Neuron (in vitro differentiated cells): ENCODE data around the gene RAB10.
"Not testable (repeated sequence)": the region's sequence is repeated elsewhere in the genome, so short reads cannot be mapped to it uniquely, and the experiment has no call there.

Experiments used
- H2AFZ ChIP-seq: one replicate; pipeline ENCODE4 v1.6.1; 2013; ENCODE audit warnings: low read depth, mild to moderate bottlenecking, inconsistent platforms, low read length, moderate library complexity
- H3K27me3 ChIP-seq: one replicate; pipeline ENCODE4 v1.6.1; 2013; ENCODE audit warnings: low read length; ENCODE audit not compliant: insufficient read depth
- H3K36me3 ChIP-seq: one replicate; pipeline ENCODE4 v1.6.1; 2013; ENCODE audit warnings: low read length; ENCODE audit not compliant: insufficient read depth
- H3K4me1 ChIP-seq: one replicate; pipeline ENCODE4 v1.6.1; 2013; ENCODE audit warnings: low read length; ENCODE audit not compliant: insufficient read depth
- H3K4me3 ChIP-seq: 2 replicates; pipeline ENCODE4 v1.5.1; 2013; ENCODE audit warnings: mild to moderate bottlenecking, low read length, moderate library complexity
- H3K9me3 ChIP-seq: one replicate; pipeline ENCODE4 v1.6.1; 2013; ENCODE audit warnings: low read length

RAB10 gene

DNA sequence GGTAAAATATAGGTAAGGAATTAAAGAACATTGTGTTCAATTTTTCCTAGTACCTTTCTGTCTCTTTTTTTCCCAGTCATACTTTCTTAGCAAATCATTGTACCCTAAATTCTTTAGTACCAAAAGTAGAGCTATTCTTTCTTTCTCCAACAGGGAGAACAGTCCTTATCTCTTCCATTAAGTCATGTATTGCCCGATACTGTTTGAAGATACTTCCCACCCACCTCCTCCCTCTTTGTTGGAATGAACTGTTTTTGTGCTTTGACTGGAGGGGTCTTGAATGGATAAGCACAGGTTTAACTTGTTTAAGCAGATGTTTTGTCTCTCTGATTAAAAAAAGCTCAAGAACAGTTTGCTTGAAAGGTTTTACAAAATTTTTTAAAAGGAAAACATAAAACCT lies 41.3 kb downstream of the RAB10 start:
- Histone ChIP-seq H2AFZ (no peak overlapping the region), H3K27me3 (no peaks in the 10 kb centered on the region), H3K36me3 (no peaks in the 10 kb centered on the region), H3K4me1 (no peaks in the 10 kb centered on the region), H3K4me3 (no peak overlapping the region), H3K9me3 (no peaks in the 10 kb centered on the region)

DNA sequence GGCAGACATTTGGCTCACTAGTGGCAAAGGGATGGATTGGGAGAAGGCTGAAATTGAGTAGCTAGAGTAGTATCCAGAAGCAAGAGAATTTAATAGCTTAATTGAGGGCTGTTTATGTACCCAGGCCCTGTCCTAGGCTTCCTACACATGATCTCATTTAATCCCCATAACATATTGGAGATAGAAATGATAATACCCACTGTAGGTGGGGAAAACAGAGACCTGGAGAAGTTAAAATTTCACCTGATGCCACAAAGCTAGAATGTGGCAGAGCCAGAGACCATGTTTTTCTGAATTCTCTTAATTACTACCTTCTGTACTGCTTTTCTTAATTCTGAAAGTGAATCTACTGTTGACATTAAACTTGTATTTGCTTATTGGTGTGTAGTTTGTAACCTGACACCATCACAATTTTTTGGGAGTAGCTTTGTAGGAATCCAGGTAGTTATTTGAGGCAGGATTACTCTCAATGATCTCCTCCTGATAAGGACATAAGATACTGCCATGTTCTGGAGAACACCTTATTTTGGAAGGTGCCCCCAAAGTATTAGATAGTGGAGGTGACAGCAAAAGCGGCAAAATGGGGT lies 42.2 kb downstream of the RAB10 start:
- H3K4me3 ChIP-seq, result no peak overlapping the region
- H3K36me3 ChIP-seq, result no peaks in the 10 kb centered on the region
- peaks cover 4% of the 10 kb centered on the region for H3K9me3 ChIP-seq
- H3K27me3 ChIP-seq, result no peaks in the 10 kb centered on the region
- no peak overlapping the region for H2AFZ ChIP-seq
- no peaks in the 10 kb centered on the region for H3K4me1 ChIP-seq

GRCh38 chr2:26077291-26077690 lies 43.4 kb downstream of the RAB10 start:
- Histone ChIP-seq H3K4me3 (no peak overlapping the region), H3K9me3 (peaks cover 7% of the 10 kb centered on the region), H3K36me3 (no peaks in the 10 kb centered on the region), H3K27me3 (no peaks in the 10 kb centered on the region), H2AFZ (no peak overlapping the region), H3K4me1 (no peaks in the 10 kb centered on the region)

- Histone ChIP-seq H3K9me3 (peaks cover 9% of the 10 kb centered on the region), H2AFZ (no peak overlapping the region), H3K4me1 (no peaks in the 10 kb centered on the region), H3K36me3 (no peaks in the 10 kb centered on the region), H3K27me3 (no peaks in the 10 kb centered on the region), H3K4me3 (no peak overlapping the region)
These were observed 45.1 kb downstream of the RAB10 start for GRCh38 chr2:26078939-26079338.

DNA sequence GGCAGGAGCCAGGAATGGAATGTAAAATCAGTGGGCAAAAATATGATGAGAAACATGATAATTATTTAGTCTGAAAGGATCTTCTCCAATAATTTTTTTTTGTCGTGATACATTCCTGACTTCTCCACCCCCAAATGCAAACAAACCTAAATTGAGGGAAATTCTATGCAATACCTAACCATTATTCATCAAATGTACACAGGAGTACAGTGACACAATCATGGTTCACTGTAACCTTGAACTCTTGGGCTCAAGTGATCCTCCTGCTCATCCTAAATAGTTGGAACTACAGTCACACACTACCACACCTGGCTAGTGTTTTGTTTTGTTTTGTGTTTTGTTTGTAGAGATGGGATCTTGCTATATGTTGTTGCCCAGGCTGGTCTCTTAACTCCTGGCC lies 46.5 kb downstream of the RAB10 start:
- Histone ChIP-seq H3K4me3 (no peak overlapping the region), H3K4me1 (no peaks in the 10 kb centered on the region), H3K27me3 (no peaks in the 10 kb centered on the region), H3K9me3 (peaks cover 14% of the 10 kb centered on the region), H2AFZ (no peak overlapping the region), H3K36me3 (peaks cover 3% of the 10 kb centered on the region)

DNA sequence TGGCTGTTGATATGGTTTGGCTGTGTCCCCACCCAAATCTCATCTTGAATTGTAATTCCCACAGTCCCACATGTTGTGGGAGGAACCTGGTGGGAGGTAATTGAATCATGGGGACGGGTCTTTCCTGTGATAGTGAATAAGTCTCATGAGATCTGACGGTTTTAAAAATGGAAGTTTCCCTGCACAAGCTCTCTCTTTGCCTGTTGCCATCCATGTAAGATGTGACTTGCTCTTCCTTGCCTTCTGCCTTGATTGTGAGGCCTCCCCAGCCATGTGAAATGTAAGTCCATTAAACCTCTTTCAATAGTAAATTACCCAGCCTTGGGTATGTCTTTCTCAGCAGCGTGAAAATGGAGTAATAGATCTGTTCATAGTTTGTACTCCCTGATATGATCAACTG lies 47.0 kb downstream of the RAB10 start:
- not testable (repeated sequence) for H3K4me3 ChIP-seq, H3K4me1 ChIP-seq, H3K36me3 ChIP-seq, H2AFZ ChIP-seq, H3K27me3 ChIP-seq
- peaks cover 14% of the 10 kb centered on the region for H3K9me3 ChIP-seq

DNA sequence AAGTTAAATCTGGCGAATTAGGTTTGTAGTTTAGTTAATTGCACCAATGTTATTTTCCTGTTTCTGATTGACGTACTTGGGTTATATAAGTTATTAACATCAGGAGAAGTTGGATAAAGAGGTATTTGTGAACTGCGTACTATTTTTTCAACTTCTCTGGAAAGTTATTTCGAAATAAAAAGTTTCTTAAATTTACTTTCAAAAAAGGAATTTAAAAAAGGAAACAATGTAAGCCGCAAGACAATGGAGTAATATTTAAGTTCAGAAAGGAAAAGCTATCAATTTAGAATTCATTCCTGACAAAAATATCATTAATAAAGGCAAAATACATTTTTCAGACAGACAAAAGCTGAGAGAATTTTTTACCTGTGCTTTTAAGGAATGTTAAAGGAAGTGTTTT lies 47.7 kb downstream of the RAB10 start:
- no peak overlapping the region for H2AFZ ChIP-seq
- no peaks in the 10 kb centered on the region for H3K4me1 ChIP-seq
- peaks cover 14% of the 10 kb centered on the region for H3K9me3 ChIP-seq
- no peaks in the 10 kb centered on the region for H3K27me3 ChIP-seq
- H3K4me3 ChIP-seq, result no peak overlapping the region
- H3K36me3 ChIP-seq, result peaks cover 3% of the 10 kb centered on the region

- no peak overlapping the region for H3K4me3 ChIP-seq
- no peak overlapping the region for H2AFZ ChIP-seq
- no peaks in the 10 kb centered on the region for H3K27me3 ChIP-seq
- no peaks in the 10 kb centered on the region for H3K4me1 ChIP-seq
- peaks cover 9% of the 10 kb centered on the region for H3K9me3 ChIP-seq
- peaks cover 7% of the 10 kb centered on the region for H3K36me3 ChIP-seq
These were observed 52.3 kb downstream of the RAB10 start for GRCh38 chr2:26086155-26086637.

- no peaks in the 10 kb centered on the region for H3K4me1 ChIP-seq
- H3K27me3 ChIP-seq, result no peaks in the 10 kb centered on the region
- peaks cover 6% of the 10 kb centered on the region for H3K9me3 ChIP-seq
- no peak overlapping the region for H3K4me3 ChIP-seq
- peaks cover 7% of the 10 kb centered on the region for H3K36me3 ChIP-seq
- no peak overlapping the region for H2AFZ ChIP-seq
These were observed 52.9 kb downstream of the RAB10 start for GRCh38 chr2:26086779-26087178.

- H3K4me1 ChIP-seq, result no peaks in the 10 kb centered on the region
- peaks cover 7% of the 10 kb centered on the region for H3K36me3 ChIP-seq
- no peak overlapping the region for H3K4me3 ChIP-seq
- H3K27me3 ChIP-seq, result no peaks in the 10 kb centered on the region
- no peak overlapping the region for H2AFZ ChIP-seq
- H3K9me3 ChIP-seq, result peaks cover 6% of the 10 kb centered on the region
These were observed 54.3 kb downstream of the RAB10 start for GRCh38 chr2:26088038-26088643.

DNA sequence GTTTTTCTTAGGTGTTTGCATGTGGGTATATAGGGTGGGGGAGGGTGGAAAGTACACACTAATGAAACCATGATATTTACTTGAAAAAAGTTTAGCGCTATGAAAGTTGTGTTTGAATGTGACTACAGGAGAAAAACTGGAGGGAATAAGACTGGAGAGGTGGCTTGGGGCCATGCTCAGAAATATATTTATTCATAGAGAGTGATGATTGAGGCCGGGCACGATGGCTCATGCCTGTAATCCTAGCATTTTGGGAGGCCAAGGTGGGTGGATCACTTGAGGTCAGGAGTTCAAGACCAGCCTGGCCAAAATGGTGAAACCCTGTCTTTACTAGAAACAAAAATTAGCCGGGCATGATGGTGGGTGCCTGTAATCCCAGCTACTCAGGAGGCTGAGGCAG lies 55.0 kb downstream of the RAB10 start:
- H3K4me3 ChIP-seq, H3K9me3 ChIP-seq, H2AFZ ChIP-seq, H3K4me1 ChIP-seq, H3K36me3 ChIP-seq, H3K27me3 ChIP-seq: not testable (repeated sequence)

- Histone ChIP-seq H3K36me3 (peaks cover 7% of the 10 kb centered on the region), H3K9me3 (peaks cover 1% of the 10 kb centered on the region), H3K27me3 (no peaks in the 10 kb centered on the region), H3K4me1 (no peaks in the 10 kb centered on the region), H2AFZ (no peak overlapping the region), H3K4me3 (no peak overlapping the region)
These were observed 55.5 kb downstream of the RAB10 start for GRCh38 chr2:26089337-26089736.

DNA sequence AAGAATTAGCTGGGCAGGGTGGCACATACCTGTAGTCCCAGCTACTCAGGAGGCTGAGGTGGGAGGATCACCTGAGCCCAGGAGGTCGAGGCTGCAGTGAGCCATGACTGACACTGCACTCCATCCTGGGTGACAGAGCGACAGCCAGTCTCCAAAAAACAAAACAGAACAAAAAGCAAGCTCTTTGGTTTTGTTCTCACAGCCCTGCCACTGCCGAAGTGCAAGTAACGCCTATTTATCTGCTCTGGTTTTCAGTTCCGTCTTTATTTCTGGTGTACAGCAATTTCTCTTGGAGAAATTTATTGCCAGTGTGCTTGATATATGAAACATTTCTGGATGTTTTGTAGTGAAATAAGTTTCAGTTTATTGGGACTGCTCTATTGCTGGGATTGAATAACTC lies 61.9 kb downstream of the RAB10 start:
- Histone ChIP-seq H3K4me1 (no peaks in the 10 kb centered on the region), H3K27me3 (no peaks in the 10 kb centered on the region), H2AFZ (no peak overlapping the region), H3K4me3 (no peak overlapping the region), H3K9me3 (no peaks in the 10 kb centered on the region), H3K36me3 (peaks cover 21% of the 10 kb centered on the region)

- no peak overlapping the region for H2AFZ ChIP-seq
- peaks cover 10% of the 10 kb centered on the region for H3K9me3 ChIP-seq
- no peaks in the 10 kb centered on the region for H3K4me1 ChIP-seq
- no peak overlapping the region for H3K4me3 ChIP-seq
- H3K36me3 ChIP-seq, result peaks cover 44% of the 10 kb centered on the region
- H3K27me3 ChIP-seq, result no peaks in the 10 kb centered on the region
These were observed 66.0 kb downstream of the RAB10 start for GRCh38 chr2:26099933-26100332.
